Cardiac muscle cell (in vitro differentiated cells and primary cell): Measurements from ENCODE around the gene USB1. TPM values are rescaled to one million over a fixed set of nuclear protein-coding genes. Genes with fewer than 3 reads are reported as not detected.

Source experiments
- DNase-seq, 2 donors: peaks; one replicate each; pipeline versions ENCODE4 v3.0.0 to v3.0.0-alpha.2; 2010 to 2017; ENCODE audit warnings: low read depth in 1 of 2, low spot score in 1 of 2
- H3K27ac ChIP-seq: fragments of 200-600 bp; sonication (generic); 2 replicates; pipeline ENCODE4 v1.5.1; 2016
- H3K27me3 ChIP-seq: fragments of 200-600 bp; sonication (generic); 2 replicates; pipeline ENCODE4 v1.6.0; 2016; ENCODE audit warnings: control low read depth
- H3K36me3 ChIP-seq: fragments of 200-600 bp; sonication (generic); 2 replicates; pipeline ENCODE4 v1.5.1; 2016; ENCODE audit warnings: control low read depth
- H3K4me1 ChIP-seq: fragments of 200-600 bp; sonication (generic); 2 replicates; pipeline ENCODE4 v1.8.1; 2017; ENCODE audit warnings: low read depth, mild to moderate bottlenecking, mixed run types
- H3K4me3 ChIP-seq: fragments of 200-600 bp; sonication (generic); 2 replicates; pipeline ENCODE4 v1.5.1; 2016; ENCODE audit warnings: mild to moderate bottlenecking
- H3K9me3 ChIP-seq: fragments of 200-600 bp; sonication (generic); 2 replicates; pipeline ENCODE4 v1.5.1; 2017; ENCODE audit warnings: low read depth, mild to moderate bottlenecking, control low read depth
- polyA plus RNA-seq: library from polyadenylated mRNA; unstranded; fragments of >200 nt; fragmentation: Nextera tagmentation; extraction: Ambion mirVana; gene quantifications from 2 replicates; pipeline ENCODE4 v1.2.1, GENCODE V29; 2016
- total RNA-seq: library from RNA; depleted of rRNA; stranded (reverse); fragments of >200 nt; gene quantifications from 2 replicates; pipeline ENCODE4 v1.2.3, GENCODE V29; 2016
- TF ChIP-seq, protein P1 (sequence below): IDR thresholded peaks from 2 replicates; pipeline ENCODE4 v1.5.1; 2012; ENCODE audit warnings: low read depth, mild to moderate bottlenecking, low read length

USB1 gene
- total and polyA plus RNA-seq, 2 experiments from 2014 or later: 48.3 to 60.8 TPM

DNA sequence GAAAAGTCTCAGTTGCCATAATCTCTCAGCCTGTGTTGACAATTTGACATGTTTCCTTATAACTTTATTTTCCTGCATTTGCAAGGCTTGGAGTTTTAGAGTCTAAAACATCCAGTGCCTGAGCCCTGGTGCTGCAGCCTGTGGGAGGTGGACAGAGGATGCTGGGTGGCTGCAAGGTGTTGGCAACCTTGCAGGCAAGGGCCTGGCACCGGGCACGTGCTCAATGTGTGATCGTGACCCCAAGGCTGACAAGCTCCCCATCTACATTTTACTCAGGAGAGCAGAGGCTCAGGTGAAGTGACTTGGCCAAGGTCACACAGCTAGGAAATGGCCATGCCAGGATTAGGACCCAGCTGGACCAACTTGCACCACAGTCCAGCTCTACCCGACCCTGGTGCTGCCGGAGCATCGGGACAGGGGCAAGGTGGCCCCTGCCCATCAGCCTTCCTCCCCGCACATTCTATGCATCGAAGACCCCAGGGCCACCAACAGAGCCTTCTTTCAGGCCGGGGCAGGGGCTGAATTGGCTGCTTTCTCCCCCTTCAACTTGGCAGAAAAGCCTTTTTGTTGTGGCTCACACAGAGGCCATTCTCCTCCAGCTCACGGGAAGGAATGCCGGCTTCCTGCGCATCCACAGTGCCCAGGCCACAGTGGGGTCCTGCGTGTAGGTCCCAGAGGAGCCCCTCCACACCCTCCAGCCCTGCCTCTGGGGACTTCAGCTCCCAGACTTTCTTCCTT is 47.5 kb downstream of the USB1 start:
- Histone ChIP-seq H3K4me3 (no peak overlapping the region), H3K9me3 (no peaks in the 10 kb centered on the region), H3K4me1 (peaks cover 57% of the 10 kb centered on the region), H3K27me3 (no peaks in the 10 kb centered on the region), H3K36me3 (peaks cover 21% of the 10 kb centered on the region), H3K27ac (peak overlapping the region; percentile 96)
- TF ChIP-seq, protein P1, sequence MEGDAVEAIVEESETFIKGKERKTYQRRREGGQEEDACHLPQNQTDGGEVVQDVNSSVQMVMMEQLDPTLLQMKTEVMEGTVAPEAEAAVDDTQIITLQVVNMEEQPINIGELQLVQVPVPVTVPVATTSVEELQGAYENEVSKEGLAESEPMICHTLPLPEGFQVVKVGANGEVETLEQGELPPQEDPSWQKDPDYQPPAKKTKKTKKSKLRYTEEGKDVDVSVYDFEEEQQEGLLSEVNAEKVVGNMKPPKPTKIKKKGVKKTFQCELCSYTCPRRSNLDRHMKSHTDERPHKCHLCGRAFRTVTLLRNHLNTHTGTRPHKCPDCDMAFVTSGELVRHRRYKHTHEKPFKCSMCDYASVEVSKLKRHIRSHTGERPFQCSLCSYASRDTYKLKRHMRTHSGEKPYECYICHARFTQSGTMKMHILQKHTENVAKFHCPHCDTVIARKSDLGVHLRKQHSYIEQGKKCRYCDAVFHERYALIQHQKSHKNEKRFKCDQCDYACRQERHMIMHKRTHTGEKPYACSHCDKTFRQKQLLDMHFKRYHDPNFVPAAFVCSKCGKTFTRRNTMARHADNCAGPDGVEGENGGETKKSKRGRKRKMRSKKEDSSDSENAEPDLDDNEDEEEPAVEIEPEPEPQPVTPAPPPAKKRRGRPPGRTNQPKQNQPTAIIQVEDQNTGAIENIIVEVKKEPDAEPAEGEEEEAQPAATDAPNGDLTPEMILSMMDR: no peak
- no peak for DNase-seq

DNA sequence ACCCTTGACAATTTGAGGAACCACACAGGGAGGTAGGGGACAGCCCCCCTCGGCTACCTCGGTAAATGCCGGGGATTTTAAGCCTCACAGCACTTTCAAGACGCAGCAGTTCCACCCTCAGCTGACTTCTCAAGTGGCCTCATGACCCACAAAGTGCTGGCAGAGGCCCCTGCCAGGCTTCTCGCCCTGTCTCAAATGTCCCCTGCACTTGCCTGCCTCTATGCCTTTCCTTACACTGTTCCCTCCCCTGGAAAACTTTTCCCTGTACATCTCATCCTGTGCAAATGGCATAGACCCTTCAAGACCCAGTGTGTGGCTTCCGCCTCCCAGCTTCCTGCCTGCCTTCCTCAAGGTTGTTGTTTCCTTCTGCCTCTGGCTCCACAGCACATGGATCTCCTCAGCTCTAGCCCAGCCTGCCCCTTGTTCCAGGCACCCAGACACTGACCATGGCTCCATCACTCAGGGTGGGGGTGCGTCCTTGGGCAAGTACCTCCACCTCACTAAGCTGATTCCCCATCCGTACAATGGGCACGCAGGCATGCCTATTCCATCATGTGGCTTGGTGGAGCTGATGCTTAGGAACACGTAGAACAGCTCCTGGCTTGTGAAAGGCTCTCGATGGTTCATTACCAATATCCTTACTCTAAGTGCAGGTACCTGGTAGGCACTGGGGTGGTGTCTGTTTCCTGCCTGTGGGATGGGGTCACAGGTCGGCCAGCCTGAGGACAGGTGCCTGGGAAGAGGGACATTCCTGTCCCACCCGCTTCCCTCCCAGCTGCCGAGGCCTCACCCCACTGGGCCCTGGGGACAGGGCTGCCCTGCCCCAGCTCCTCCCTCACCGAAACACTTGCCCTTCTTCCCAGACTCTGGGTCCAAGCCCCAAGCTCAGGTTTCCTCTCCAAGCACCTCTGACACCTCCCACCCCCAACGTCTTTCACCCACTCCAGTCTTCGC is 48.3 kb downstream of the USB1 start:
- peak overlapping the region; percentile 96 for H3K27ac ChIP-seq
- H3K4me1 ChIP-seq: peaks cover 57% of the 10 kb centered on the region
- DNase-seq: peak in 1 of 2 donors; percentile 52

DNA sequence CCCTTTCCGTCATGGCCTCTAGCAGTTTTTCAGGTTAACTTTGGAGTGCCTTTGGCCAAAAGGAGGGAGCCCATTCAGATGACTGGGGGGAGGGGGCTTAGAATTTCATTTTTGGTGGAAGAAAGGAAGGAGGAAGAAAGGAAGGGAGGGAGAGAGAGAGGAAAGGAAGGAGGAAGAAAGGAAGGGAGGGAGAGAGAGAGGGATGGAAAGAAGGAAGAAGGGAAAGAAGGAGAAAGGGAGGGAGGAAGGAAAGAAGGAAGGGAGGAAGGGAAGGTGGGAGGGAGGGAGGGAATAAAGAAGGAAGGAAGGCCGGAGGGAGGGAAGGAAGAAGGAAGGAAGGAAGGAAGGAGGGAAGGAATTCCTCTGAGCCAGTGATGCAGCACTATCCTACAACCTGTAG is 50.1 kb downstream of the USB1 start:
- peaks cover 59% of the 10 kb centered on the region for H3K4me1 ChIP-seq
- TF ChIP-seq, protein P1: no peak

More for the DNA sequence above, 48.3 kb downstream of the USB1 start:
- H3K9me3 ChIP-seq: no peaks in the 10 kb centered on the region
- H3K4me3 ChIP-seq: no peak overlapping the region
- TF ChIP-seq, protein P1: no peak
- H3K27me3 ChIP-seq: no peaks in the 10 kb centered on the region
- H3K36me3 ChIP-seq: peaks cover 12% of the 10 kb centered on the region

DNA sequence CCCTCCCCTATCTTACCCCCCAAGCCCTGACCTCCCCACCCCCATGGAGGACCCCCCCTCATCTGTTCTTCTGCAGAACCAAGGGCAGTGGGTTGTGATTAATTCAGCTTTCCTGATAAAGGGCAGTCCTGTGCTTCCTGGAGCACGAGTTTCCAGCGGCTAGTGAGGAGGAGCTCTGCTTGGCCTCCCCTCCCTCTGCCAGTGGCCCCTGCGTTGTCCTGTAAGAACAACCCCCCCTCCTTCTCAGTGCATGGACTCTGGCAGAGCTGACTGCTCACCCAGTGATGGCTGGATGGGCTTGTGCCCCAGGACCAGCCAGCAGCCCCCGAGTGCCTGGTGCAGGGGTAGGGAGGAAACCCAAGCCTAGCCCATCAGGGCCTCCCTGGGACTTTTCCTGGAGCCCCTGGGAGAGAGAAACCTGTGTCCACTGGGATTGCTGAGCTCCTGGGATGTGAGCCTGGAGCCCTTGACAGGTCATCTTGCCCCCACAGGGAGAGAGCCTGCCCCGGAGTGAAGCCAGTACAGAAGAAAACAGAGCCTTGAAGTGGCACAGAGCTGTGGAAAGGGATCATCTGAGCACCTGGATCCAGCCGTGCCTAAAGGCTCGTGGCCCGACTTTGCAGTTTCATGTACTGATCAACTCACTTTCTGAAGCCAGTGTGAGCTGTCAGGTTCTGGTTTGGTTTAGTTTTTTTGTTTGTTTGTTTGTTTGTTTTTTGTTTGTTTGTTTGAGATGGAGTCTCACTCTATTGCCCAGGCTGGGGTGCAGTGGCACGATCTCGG is 50.8 kb downstream of the USB1 start:
- DNase-seq: no peak
- peaks cover 58% of the 10 kb centered on the region for H3K4me1 ChIP-seq
- H3K9me3 ChIP-seq: no peaks in the 10 kb centered on the region
- TF ChIP-seq, protein P1: no peak
- no peaks in the 10 kb centered on the region for H3K36me3 ChIP-seq
- no peaks in the 10 kb centered on the region for H3K27me3 ChIP-seq
- peak overlapping the region; percentile 68 for H3K27ac ChIP-seq
- H3K4me3 ChIP-seq: no peak overlapping the region

More for the DNA sequence above, 50.1 kb downstream of the USB1 start:
- Histone ChIP-seq H3K27ac (peak overlapping the region; percentile 96), H3K9me3 (no peaks in the 10 kb centered on the region), H3K36me3 (no peaks in the 10 kb centered on the region), H3K4me3 (no peak overlapping the region), H3K27me3 (no peaks in the 10 kb centered on the region)
- DNase-seq: no peak

DNA sequence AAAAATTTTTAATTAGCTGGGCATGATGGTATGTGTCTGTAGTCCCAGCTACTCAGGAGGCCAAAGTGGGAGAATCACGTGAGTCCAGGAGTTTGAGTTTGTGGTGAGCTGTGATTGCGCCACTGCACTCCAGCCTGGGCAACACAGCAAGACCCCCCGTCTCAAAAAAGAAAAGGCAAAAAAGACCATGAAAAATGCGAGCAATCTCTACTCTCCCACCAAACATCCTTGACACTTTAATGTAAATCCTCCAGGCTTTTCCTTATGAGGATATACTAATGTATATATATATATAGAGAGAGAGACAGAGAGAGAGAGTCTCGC is 52.4 kb downstream of the USB1 start:
- Histone ChIP-seq H3K27ac (no peak overlapping the region), H3K27me3 (no peaks in the 10 kb centered on the region), H3K36me3 (no peaks in the 10 kb centered on the region), H3K4me1 (peaks cover 46% of the 10 kb centered on the region), H3K9me3 (no peaks in the 10 kb centered on the region), H3K4me3 (no peak overlapping the region)
- no peak for DNase-seq
- TF ChIP-seq, protein P1: no peak
